NCI-H1694 treated with DMSO at 0.1 percent for 48 hours (cell line): ENCODE results near the gene PRDM11.

Experiments
- DNase-seq: peaks from one replicate; lab custom pipeline; 2025; lab: John Stamatoyannopoulos, UW

The PRDM11 gene

DNA sequence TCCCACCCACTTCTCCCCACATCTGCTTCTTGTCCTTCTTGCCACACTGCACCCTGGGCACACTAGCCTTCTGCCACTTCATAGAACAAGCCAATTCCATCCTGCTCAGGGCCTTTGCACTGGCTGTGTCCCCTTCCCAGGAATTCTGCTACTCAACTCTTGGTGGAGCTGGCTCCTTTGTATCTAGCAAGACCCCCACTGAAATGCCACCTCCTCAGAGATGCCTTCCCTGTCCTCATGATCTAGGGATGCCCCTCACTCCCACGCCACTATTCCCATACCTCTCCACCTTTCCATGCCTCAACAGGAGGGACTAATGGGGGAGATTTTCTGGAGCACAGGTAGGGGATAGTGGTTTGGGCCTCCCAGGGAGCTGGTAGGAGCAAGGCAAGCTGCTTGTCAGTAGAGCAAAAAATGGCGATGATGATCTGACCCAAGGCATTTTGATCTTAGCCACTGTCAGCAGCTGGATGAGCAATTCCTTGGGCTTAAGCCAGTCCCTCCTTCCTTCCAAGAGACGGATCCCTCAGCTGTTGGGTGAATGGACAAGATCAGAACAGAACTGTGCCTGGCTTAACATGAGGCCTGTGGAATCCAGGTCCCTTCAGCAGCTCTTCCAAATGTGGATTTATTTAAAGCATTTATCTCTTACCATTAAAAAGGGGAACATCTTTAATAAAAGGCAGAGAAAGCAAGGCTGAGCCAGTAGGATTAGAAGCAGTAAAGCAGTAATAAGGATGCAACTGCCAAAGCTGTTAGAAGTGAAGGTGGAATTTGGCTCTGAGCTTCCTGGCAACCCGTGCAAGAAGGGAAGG lies 4.0 kb upstream of the PRDM11 start:
- DNase-seq, result no peak

DNA sequence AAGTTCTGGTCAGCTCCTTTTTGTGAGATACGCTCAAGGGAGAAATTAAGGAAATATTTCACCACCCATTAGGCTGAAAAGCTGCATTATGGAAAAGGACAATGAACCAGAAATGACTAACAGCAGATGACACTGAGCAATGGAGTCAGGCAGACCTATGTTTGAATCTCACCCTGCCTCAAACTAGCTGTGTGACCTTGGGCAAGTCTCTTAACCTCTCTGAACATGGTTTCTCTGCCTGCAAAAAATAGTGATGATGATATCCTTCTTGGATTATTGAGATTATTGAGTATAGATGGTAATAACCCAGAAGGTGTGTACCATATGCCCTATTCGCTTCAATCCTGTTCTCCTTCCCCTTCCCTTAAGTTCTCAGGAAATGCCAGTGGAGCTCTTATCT lies 2.9 kb upstream of the PRDM11 start:
- no peak for DNase-seq

DNA sequence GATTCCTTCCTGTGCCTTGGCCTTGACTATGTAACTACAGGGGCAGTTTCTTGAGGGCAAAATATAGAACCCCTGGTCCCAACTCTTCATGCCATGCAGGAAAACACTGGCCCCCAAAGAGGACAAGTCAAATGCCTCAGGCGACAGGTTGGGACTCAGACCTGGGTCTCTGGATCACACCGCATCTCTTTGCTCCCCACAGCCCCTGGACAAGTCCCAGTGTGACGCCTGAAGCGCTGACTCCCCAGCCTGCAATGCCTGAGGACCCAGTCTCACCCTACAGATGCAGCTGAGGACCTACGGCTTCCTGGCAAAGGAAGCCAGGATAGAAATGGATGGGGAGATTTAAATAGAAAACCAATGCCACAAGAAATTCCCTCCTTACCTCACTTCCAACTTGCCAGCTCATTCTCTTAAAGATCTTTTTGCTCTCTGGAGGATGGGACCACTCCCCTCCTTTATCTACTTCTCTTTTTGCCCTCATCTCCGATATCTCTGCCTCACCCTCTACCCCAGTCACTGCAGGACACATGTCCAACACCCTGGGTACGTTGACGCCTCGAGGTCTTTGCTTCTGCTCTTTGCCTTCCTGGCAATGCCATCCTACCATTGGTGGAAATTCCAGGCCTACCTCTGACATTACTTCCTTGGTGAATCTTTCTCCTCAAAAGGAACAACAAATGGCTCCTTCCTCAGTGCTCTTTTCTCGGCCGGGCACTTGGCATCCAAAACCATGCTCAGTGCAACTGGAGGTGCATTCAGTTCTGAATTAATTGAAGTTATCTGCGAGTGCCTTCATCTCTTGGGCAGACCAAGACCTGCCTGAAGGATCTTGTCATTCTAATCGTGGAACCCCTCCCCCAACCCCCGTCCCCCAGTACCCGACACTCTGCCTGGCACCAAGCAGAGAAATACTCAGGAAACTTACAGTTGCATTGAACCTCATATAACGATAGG lies 2.0 kb upstream of the PRDM11 start:
- DNase-seq, result no peak

DNA sequence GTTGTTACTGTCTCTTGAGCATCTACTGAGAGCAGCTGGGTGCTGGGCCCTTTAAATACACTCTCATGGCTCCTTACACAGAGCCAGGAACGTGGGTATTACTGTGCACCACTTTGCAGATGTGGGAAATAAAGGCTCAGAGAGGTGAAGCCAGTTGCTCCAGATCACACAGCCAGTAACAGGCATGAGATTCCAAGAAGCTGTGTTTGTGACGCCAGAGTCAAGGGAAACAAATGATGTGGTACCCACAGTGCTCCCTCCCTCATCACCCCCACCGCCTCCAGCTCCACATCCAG lies 1.4 kb upstream of the PRDM11 start:
- DNase-seq, result no peak

DNA sequence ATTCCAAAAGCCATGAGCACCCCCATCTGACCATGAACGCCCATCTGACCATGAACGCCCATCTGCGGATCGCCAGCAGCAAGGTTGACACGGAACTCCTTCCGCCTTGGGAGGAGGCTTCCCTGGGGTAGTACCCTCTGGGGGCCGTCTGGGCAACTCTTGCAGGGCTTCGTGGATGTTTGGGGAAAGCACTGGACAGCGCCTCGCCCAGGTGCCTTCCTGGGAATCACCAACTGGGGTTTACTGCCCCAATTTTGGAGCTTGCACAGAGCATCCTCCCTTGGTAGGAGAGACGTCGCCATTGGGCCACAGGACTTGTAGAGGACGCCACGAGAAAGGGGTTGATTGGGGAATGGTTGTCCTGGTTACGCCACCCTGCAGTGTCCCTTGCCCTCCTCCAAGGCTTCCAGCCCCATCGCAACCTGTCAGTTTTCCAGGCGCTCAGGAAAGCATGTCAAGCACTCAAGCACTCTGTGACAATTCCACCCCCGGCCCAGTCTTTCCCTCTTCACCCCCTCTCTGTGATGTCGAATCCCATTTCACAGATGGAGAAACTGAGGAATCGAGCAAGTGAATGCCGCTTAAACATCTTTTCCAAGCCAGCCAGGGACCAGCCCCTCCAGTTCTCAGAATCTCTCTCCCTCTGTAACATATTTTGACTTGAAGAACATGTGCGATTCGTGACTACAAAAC lies 914 bp upstream of the PRDM11 start:
- DNase-seq, result no peak

DNA sequence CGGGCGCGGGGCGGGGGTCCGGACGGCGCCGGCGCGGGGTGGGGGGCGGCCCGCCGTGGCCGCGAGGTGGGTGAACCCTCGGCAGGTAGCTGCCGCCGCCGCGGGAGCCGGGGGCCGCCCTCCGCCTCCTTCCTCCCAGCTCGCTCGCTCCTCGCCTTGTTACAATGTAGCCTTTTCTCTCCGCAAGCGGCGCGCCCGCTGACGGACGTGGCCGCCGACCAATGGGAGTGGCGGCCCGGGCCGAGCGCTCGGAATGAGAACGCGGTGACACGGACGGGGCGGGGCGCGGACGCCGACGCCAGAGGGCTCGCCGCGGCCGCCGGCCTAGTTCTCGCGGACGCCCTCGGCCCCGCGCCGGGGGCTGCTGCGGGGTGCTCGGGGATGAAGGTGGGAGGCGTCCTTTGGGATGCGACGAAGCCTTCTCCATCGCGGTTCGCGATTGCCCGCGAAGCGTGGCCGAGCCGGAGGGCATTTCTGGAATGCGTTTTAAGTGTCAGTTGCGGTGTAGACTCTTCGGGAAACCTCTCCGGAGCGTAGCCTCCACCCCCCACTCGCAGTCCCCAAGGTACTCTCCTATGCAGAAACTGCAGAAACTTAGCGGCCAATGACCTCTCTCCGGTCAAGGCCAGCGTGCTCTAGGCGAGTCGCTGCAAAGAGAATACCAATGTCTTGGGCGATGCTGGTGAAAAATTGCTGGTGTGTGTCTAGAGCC lies 734 bp downstream of the PRDM11 start:
- DNase-seq, result peak; percentile 81

DNA sequence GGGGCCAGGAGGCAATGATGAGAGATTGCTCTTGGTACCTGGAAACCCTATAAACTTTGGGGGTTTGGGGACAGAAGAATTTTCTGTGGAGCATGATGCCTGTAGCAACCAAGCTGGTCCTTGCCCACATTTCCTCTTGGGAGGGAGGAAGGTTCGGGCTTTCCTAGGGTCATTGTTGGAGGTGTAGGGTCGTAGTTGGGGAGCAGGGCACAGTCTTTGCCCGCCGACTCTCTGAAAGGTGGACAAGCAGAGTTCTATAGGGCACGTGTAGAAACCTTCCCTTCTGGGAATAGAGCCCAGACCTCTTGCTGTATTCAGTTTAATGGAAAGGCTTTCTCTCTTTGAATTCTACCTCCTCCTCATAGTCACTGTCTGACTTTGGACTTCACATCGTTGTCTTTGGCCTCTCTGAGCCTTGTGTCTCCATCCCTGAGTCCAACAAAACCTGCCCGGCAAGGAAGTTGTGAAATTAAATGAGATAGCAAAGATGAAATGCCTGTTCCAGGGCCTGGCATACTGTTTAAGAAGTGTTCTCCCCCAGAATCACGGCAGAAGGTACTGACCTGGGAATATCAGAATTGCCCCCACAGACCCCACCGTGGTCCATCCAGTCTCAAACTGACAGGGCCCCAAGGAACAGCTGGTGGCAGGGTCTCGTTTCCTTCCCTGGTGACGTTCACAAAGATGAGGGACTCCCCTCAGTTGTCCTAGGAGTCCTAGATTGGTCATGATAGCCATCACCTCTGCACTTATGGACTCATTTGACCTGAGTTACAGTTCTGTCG lies 1.6 kb downstream of the PRDM11 start:
- no peak for DNase-seq

DNA sequence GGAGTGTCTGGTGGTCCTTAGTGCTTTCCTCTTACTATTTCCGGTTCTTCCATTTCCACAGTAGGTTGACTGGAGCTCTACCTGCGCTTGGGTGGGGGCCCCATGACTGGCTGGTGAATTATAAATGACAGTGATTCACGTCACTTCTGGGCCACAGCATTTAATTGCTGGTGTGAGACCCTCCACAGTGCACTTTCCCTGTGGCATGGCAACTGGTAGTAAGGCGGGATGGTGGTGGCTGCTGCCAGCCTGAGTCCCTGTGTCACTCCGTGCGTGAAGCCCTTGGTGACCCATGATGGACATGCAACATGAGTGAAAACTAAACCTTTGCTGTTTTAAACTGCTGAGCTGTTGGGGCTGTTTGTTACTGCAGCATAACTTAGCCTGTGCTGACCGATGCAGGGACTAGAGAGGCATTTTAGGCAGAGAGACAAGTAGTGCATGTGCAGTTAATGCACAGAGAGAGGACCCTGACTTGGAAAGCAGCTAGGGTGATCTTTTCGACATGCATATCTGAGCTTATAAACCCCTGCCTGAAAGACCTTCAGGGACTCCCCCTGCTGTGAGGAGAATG lies 3.1 kb downstream of the PRDM11 start:
- DNase-seq, result no peak

DNA sequence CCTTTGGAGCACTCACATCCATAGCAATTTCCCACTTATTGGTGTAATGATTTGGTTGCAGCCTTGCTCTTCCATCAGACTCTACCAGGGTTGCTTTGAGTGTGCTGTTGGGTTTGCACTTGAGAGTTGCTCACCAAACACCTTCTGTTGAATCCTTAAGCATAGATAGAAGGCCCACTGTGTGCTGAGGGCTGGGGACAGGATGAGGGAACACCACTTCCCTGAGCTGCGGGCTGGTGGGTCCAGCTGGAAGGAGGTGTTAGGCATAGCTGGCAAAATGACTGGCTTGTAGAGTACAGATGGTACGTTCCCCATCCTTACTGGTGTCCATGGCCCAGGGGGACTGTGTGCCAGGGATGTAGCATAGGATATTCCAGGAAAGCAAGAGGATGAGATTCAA lies 3.9 kb downstream of the PRDM11 start:
- DNase-seq, result no peak

DNA sequence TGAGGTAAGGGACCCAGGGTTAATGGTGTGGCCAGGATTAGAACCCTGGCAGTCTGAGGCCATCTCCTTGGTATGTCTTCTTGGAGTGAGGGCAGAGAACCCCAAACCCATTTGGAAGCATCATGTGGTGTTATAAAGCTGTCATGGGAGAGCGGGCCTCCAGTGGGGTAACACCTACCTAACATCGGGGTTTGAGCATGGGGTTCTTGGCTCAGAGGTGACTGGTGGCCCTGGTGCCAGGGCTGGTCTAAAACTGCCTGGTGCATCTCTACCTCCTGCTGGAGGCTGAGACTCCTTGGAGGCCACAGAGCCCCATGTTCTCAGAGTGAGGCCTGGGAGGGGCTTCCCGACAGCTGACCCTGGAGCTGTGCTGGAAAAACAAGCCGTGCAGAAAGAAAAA lies 4.5 kb downstream of the PRDM11 start:
- DNase-seq, result no peak

DNA sequence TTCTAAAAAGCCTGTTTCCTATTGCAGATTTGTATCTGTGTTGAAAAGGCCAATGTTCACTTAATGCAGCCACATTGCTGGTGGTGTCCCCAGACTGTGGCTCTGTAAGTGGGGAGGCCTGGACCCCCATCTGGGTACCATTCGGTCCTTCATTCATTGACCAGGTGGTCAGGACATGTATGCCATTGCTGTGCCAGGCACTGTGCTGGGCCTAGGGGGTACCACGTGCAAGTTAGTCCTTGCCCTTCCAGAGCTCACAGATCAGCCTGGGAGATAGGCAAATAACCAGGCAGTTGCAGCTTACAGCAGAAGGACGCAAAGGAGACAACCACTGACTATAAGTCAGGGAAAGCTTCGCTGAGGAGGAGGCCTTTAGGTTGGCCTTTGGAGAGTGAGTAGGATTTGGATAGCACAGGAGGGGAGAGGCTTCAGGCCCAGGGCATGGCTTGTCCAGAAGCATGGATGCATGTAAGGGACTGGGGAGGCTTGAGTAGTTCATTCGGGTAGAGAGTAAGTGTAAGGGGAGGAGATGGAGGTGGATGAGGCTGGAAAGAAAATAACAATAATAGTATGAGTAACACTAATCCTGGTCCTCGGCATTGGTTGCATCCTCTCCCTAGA lies 5.0 kb downstream of the PRDM11 start:
- no peak for DNase-seq

DNA sequence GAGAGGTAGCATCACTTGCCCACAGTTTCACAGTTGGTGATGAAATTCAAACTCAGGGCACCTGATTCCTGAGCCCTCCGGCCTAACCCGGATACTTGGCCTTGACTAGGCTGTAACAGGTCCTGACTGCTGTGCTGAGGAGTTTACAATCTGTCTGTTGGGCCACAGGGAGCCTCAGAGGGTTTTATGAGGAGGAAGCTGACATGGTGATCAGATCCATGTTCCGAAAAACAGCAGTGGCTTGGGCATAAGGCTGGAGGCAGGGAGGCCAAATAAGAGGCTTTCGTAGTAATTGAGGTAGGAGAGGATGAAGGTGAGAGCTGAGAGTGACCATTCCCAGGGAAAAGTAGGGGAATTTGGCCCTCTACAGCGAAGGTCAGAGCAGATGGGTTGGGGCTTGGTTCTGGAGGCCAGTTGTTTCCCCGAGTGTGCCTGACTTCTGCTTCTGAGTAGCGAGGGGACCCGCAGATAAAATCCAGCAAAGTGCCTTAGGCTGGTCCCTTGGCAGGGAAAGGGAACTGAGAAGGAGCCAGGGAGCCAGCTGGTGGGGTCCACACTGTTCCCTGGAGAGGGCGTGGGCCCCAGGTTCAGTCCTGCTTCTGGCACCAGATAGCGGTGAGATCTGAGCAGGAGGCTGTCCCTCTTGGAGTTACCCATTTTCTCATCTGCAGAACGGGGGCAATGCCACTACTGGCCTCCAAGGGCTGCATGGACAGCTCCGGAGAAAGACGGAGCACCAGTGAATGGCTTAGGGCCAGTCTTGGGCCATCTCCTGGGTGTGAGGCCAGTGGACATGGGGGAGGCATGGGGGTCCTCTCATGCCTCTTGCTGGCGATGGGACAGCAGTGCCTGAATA lies 6.5 kb downstream of the PRDM11 start:
- DNase-seq, result no peak

DNA sequence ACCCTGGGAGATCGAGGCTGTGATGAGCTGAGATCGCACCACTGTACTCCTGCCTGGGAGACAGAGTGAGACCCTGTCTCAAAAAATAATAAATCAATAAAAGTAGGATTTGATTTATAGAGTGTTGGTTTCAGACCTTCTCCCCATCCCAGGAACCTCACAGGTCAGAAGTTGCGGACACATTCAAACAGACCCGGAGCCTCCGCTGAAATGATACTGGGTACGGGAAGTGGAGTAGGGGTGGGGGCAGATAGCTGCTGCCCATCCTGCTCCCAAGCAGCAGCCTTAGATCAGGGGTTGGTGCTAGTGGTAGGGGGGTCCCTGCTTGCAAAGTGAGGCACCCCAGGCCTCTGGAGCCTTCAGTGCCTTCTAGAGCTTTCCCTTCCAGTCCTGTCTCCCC lies 7.8 kb downstream of the PRDM11 start:
- no peak for DNase-seq

DNA sequence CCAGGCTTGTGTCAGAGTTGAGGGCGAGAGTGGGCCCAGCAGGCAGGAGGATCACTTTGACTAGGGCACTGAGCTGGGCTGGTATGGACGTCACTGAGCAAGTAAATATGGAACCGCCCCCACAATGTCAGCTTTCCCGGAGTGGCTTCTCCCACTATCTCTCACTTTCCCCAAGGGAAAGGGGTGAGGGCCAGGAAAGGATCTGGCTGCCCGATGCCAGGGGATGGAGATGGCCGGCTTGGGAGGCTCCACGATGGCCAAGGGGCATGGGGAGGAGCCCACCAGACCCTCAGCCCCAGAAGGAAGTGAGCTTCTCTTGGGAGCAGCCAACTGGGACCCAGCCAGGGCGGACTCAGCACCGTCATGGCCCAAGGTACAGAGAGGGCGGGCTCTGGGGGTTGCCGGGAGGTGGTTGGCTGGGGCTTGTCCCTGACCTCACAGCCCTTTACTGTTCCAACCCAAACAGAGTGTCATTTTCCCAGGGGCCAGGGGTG lies 8.7 kb downstream of the PRDM11 start:
- no peak for DNase-seq

DNA sequence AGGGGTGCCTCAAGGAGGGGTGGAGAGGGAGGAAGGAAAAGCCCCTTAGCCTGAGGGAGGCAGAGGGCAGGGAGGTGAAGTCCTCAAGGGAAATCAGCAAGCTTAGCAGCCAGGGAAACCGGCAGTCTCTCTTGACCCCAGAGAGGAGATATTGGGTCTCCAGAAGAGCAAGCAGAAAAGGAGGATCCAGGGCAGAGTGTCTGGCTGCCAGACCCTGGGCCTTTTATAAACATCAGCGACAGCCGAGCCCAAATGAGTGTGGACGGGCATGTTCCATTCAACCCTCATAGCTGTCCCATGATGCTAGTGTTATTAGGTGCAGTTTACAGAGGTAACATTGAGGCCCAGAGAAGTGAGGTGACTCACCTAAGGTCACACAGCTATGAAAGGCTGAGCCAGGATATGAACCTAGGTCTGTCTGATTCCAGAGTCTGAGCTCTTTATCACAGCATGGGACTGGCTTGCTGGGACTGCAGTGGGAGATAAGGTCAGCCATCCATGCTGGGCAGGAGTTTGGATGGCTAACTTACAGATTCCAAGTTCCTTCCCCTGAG lies 9.3 kb downstream of the PRDM11 start:
- DNase-seq, result no peak

DNA sequence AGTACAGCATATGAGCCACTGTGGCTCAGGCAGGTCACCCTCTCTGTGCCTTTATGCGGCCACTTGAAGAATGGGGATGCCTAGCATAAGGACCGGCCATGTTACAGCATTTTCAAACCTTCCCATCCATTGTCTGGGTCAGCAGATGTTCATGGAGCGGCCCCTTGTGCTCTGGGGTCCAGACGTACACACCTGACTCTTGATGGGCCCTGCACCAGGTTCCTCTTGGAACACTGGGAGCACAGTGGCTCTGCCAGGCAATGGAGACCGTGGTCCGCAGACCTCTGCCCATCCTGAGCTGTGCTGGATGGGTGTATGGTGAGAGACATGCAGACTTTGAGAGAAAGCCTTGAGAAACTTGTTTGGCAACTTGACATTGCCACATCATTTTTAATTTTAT lies 9.8 kb downstream of the PRDM11 start:
- DNase-seq, result no peak

DNA sequence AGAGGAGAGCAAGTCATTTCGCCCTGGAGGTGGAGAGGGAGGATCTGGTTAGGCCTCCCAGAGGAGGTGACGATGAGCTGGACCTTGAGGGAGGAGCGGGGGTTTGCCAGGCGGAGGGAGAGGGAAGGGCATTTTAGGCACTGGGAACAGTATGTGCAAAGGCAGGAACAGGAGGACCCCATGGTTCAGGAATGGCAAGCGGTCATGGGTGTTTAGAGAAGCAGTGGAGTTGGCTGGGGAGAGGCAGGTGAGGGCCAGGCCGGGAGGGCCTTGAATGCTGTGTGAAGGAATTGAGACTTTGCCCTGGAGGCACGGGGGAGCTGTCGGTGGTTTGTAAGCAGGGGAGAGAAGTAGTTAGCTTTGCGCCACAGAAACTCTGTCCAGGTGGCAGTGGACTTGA lies 10.3 kb downstream of the PRDM11 start:
- no peak for DNase-seq

DNA sequence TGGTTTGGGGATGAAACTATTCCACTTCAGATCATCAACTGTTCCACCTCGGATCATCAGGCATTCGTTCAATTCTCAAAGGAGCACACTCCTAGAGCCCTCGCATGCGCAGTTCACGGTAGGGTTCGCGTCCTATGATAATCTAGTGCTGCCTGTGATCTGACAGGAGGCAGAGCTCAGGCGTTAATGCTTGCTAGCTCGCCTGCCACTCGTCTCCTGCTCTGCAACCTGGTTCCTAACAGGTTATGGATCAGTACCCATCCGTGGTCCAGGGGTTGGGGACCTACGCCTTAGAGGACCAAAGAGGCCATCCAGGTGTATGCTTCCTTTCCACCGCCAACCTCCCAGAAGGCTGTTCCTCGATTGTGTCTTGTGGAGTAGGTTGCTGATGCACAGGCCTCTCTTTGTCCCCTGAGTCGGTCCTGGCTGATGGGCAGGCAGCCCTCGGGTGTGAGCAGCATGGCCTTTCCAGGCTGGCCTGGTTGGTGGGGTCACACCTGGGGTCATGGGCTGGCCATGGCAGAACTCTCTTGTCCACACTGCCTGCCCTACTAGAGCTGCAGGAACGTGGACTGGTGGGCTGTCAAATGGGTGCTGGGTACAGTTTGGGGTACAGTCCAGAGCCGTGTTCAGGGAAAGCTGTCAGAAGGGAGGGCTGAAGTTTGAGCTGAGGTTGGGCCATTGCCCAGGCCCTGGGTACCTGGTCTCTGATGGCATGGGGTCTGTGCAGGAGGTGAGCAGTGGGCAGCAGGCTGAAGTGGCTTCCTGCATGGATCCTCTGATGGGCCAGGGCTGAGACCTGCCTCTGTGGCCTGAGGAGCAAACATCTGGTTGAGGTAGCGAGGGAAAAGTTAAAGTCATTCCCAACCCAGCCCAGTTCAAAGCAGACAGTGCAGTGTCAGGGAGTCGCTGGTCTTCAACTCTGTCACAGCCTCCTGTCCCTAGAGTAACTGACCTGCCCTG lies 11.1 kb downstream of the PRDM11 start:
- no peak for DNase-seq
